ENCODE results near the gene SUCO. TPM values are rescaled to one million over a fixed set of nuclear protein-coding genes. Genes with fewer than 3 reads are reported as not detected.
"Not testable (repeated sequence)": the region's sequence is repeated elsewhere in the genome, so short reads cannot be mapped to it uniquely, and the experiment has no call there.

SUCO gene
- total and polyA plus RNA-seq, 2 experiments from 2014 or later = 12.4 to 24.3 TPM

DNA sequence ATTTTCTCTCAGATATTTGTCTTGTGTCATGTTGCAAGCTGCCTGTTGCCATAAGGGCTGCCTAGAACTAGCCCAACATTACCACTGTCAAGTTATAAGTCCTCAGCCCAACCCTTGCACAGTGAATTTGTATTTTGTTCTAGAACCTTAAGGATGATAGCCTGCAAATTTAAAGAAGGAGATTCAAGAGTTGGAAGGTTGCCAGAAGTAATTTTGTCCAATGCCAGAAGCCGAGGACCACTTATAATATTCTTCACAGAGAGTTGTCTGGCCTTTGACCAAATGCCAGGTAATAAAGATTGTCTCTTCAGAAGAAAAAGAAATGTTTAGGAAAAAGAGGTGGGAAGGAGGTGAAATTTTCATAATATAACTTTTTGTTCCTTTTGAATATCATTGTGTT is 40.5 kb upstream of the SUCO start:
- no peak overlapping the region for H2AFZ ChIP-seq
- whole genome bisulfite sequencing, 2 experiments (ENCODE audit: low coverage in 1 of 2, low lambda C conversion rate in 2 of 2, missing lambda C conversion rate in 2 of 2) = 72 to 79% methylated on average over 1 of the region's 1 CpG
- peaks cover 16% of the 10 kb centered on the region; the same call in 1 of the 2 replicates for H3K27me3 ChIP-seq (replicated peaks; ENCODE audit: insufficient read depth)
- no peaks in the 10 kb centered on the region for H3K9me2 ChIP-seq (ENCODE audit: insufficient read depth)
- TF ChIP-seq EZH2phosphoT487 (IDR thresholded peaks at IDR 0.05; ENCODE audit: insufficient read depth, low read depth) (no peak), EZH2 (IDR thresholded peaks at IDR 0.05; ENCODE audit: insufficient read depth, poor library complexity, severe bottlenecking) (no peak)
- H3K79me2 ChIP-seq (ENCODE audit: insufficient read depth) = no peaks in the 10 kb centered on the region
- no peak overlapping the region for H3K9ac ChIP-seq
- peaks cover 11% of the 10 kb centered on the region for H3K4me1 ChIP-seq (ENCODE audit: insufficient read depth)
- H3K4me3 ChIP-seq = no peak overlapping the region
- H3K27ac ChIP-seq = no peak overlapping the region
- no peaks in the 10 kb centered on the region for H3K36me3 ChIP-seq (ENCODE audit: low read depth)
- H3K4me2 ChIP-seq (ENCODE audit: unreplicated experiment) = no peak overlapping the region
- no peaks in the 10 kb centered on the region for H4K20me1 ChIP-seq (ENCODE audit: insufficient read depth)
- DNase-seq = no peak
- H3F3A ChIP-seq (ENCODE audit: insufficient read depth) = 0 out of 2 replicates have a peak, but pooled peaks cover 8% of the 10 kb centered on the region
- in situ Hi-C loops (cut with MboI) = no loop called here
- no peaks in the 10 kb centered on the region for H3K9me3 ChIP-seq (ENCODE audit: low read depth)

DNA sequence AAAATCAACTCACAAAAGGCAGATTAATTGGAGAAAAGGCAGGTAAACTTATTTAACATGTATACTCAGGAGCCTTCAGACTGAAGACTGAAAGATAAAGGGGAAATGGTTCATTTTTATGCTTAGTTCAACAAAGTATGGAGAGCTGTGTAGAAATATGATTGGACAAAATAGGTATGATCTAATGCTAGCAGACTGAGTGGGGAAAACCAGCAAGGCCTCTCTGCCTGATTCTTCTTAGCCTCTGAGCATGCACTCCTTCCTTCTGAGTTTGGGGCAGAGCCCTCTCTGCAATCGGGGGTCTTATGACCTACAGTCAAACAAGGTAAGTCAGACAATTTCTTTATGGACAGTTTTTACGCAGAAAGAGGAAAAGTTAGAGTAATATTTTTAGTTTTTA is 38.8 kb upstream of the SUCO start:
- no peaks in the 10 kb centered on the region for H3K9me3 ChIP-seq (ENCODE audit: low read depth)
- H3K79me2 ChIP-seq (ENCODE audit: insufficient read depth) = no peaks in the 10 kb centered on the region
- no peak overlapping the region for H3K4me2 ChIP-seq (ENCODE audit: unreplicated experiment)
- H3K4me3 ChIP-seq = no peak overlapping the region
- H4K20me1 ChIP-seq (ENCODE audit: insufficient read depth) = no peaks in the 10 kb centered on the region
- H3K9ac ChIP-seq = no peak overlapping the region
- 0 out of 2 replicates have a peak, but pooled peaks cover 6% of the 10 kb centered on the region for H3K27me3 ChIP-seq (replicated peaks; ENCODE audit: insufficient read depth)
- no peaks in the 10 kb centered on the region for H3K36me3 ChIP-seq (ENCODE audit: low read depth)
- no peaks in the 10 kb centered on the region for H3K9me2 ChIP-seq (ENCODE audit: insufficient read depth)
- TF ChIP-seq EZH2phosphoT487 (IDR thresholded peaks at IDR 0.05; ENCODE audit: insufficient read depth, low read depth) (no peak), EZH2 (IDR thresholded peaks at IDR 0.05; ENCODE audit: insufficient read depth, poor library complexity, severe bottlenecking) (no peak)
- WGBS, 2 experiments (ENCODE audit: low coverage in 1 of 2, low lambda C conversion rate in 2 of 2, missing lambda C conversion rate in 2 of 2) = 59 to 68% methylated on average over 2 of the region's 2 CpGs
- H2AFZ ChIP-seq = no peak overlapping the region
- H3K4me1 ChIP-seq (ENCODE audit: insufficient read depth) = peaks cover 18% of the 10 kb centered on the region
- 0 out of 2 replicates have a peak, but pooled peaks cover 8% of the 10 kb centered on the region for H3F3A ChIP-seq (ENCODE audit: insufficient read depth)
- no peak overlapping the region for H3K27ac ChIP-seq
- in situ Hi-C loops (cut with MboI) = no loop called here
- DNase-seq = no peak

- H3K27me3 ChIP-seq (replicated peaks; ENCODE audit: insufficient read depth); H2AFZ ChIP-seq; H3K36me3 ChIP-seq (ENCODE audit: low read depth); H3F3A ChIP-seq (ENCODE audit: insufficient read depth); H3K9me3 ChIP-seq (ENCODE audit: low read depth); H3K27ac ChIP-seq; H3K9me2 ChIP-seq (ENCODE audit: insufficient read depth); DNase-seq; H3K4me3 ChIP-seq; H3K79me2 ChIP-seq (ENCODE audit: insufficient read depth); H3K4me2 ChIP-seq (ENCODE audit: unreplicated experiment); H4K20me1 ChIP-seq (ENCODE audit: insufficient read depth); in situ Hi-C loops (cut with MboI); H3K9ac ChIP-seq: not testable (repeated sequence)
- peaks cover 18% of the 10 kb centered on the region for H3K4me1 ChIP-seq (ENCODE audit: insufficient read depth)
- WGBS, 2 experiments (ENCODE audit: low coverage in 1 of 2, low lambda C conversion rate in 2 of 2, missing lambda C conversion rate in 2 of 2) = 91 to 96% methylated on average over 5 of the region's 5 CpGs
These were observed 36.8 kb upstream of the SUCO start for GRCh38 chr1:172496127-172496526.

DNA sequence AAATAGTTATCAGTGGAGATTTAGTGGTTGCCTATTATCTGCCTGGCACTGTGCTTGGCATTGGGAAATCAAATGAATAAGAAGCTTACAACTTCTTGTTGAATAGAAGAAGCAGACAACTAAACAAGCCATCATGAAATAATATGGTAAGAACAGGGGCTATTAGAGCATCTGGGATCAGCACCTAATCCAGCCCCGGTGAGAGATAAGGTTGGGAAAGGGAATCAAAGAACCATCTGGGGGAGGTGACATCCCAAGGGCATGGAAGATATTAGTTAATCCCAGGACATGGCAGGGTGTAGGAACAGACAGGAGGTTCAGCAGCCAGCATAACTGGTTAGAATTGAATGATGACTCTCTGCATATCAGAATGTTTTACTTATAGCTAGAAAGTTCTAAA is 36.3 kb upstream of the SUCO start:
- H4K20me1 ChIP-seq (ENCODE audit: insufficient read depth) = no peaks in the 10 kb centered on the region
- no peaks in the 10 kb centered on the region for H3K27me3 ChIP-seq (replicated peaks; ENCODE audit: insufficient read depth)
- H3K9me3 ChIP-seq (ENCODE audit: low read depth) = no peaks in the 10 kb centered on the region
- WGBS, 2 experiments (ENCODE audit: low coverage in 1 of 2, low lambda C conversion rate in 2 of 2, missing lambda C conversion rate in 2 of 2) = 3 to 13% methylated on average over 1 of the region's 1 CpG
- H2AFZ ChIP-seq = peak overlapping the region; percentile 71; the same call in 1 of the 2 replicates
- no peaks in the 10 kb centered on the region for H3K36me3 ChIP-seq (ENCODE audit: low read depth)
- H3K4me1 ChIP-seq (ENCODE audit: insufficient read depth) = peaks cover 18% of the 10 kb centered on the region
- no peak overlapping the region for H3K9ac ChIP-seq
- no peak overlapping the region for H3K4me3 ChIP-seq
- H3K4me2 ChIP-seq (ENCODE audit: unreplicated experiment) = no peak overlapping the region
- H3K79me2 ChIP-seq (ENCODE audit: insufficient read depth) = no peaks in the 10 kb centered on the region
- in situ Hi-C loops (cut with MboI) = no loop called here
- peak; percentile 10 for DNase-seq
- no peak for TF ChIP-seq EZH2 (IDR thresholded peaks at IDR 0.05; ENCODE audit: insufficient read depth, poor library complexity, severe bottlenecking)
- no peaks in the 10 kb centered on the region for H3K9me2 ChIP-seq (ENCODE audit: insufficient read depth)
- H3K27ac ChIP-seq = no peak overlapping the region; the same call in 1 of the 2 replicates
- H3F3A ChIP-seq (ENCODE audit: insufficient read depth) = 0 out of 2 replicates have a peak, but pooled peaks cover 8% of the 10 kb centered on the region

- no peaks in the 10 kb centered on the region for H3K36me3 ChIP-seq (ENCODE audit: low read depth)
- no peak for TF ChIP-seq EZH2phosphoT487 (IDR thresholded peaks at IDR 0.05; ENCODE audit: insufficient read depth, low read depth)
- no peak for TF ChIP-seq EZH2 (IDR thresholded peaks at IDR 0.05; ENCODE audit: insufficient read depth, poor library complexity, severe bottlenecking)
- peak overlapping the region; percentile 42 for H3K27ac ChIP-seq
- peak overlapping the region; percentile 40 for H3K4me3 ChIP-seq
- 37 to 44% methylated on average over 5 of the region's 5 CpGs for WGBS, 2 experiments (ENCODE audit: low coverage in 1 of 2, low lambda C conversion rate in 2 of 2, missing lambda C conversion rate in 2 of 2)
- H4K20me1 ChIP-seq (ENCODE audit: insufficient read depth) = no peaks in the 10 kb centered on the region
- H3K27me3 ChIP-seq (replicated peaks; ENCODE audit: insufficient read depth) = no peaks in the 10 kb centered on the region
- no peaks in the 10 kb centered on the region for H3K9me3 ChIP-seq (ENCODE audit: low read depth)
- peak overlapping the region; percentile 71 for H2AFZ ChIP-seq
- peaks cover 18% of the 10 kb centered on the region for H3K4me1 ChIP-seq (ENCODE audit: insufficient read depth)
- peak; percentile 77 for DNase-seq
- H3K9me2 ChIP-seq (ENCODE audit: insufficient read depth) = no peaks in the 10 kb centered on the region
- no peak overlapping the region for H3K9ac ChIP-seq
- H3K79me2 ChIP-seq (ENCODE audit: insufficient read depth) = no peaks in the 10 kb centered on the region
- peak overlapping the region; percentile 30 for H3K4me2 ChIP-seq (ENCODE audit: unreplicated experiment)
- 0 out of 2 replicates have a peak, but pooled peaks cover 8% of the 10 kb centered on the region for H3F3A ChIP-seq (ENCODE audit: insufficient read depth)
- in situ Hi-C loops (cut with MboI) = no loop called here
These were observed 35.7 kb upstream of the SUCO start for GRCh38 chr1:172497230-172497629.
